K562 (cell line): Measurements from ENCODE around the gene TREX2. TPM values are rescaled to one million over a fixed set of nuclear protein-coding genes. Genes with fewer than 3 reads are reported as not detected.

Experiments
- ATAC-seq: fragments of 200-7000 bp; cut with Tn5 transposase; 3 replicates; pipeline ENCODE4 v1.9.1; 2020; ENCODE audit warnings: moderate library complexity
- BruUV-seq: library from RNA; stranded (reverse); fragments of 400-500 nt; replicated peaks from 2 replicates; lab custom pipeline; 2021; lab: Mats Ljungman, UMichigan
- CTCF ChIA-PET: fragments of 300-600 bp; formaldehyde crosslinking; extraction: SDS; loops from one replicate; lab custom pipeline; 2021; ENCODE audit warnings: low intra/inter-chr PET ratio; lab: Yijun Ruan, JAX
- POLR2A ChIA-PET: fragments of 300-600, 350-650 bp; sonication (Branson Sonifier 250); formaldehyde crosslinking; extraction: SDS; loops from one replicate; lab custom pipeline; 2021; ENCODE audit warnings: antibody characterized with exemption, inconsistent platforms; lab: Yijun Ruan, JAX
- DNase-seq, 4 experiments: peaks; one replicate each; pipeline versions ENCODE4 v3.0.0 to v3.0.0-alpha.2; 2011 to 2018; ENCODE audit warnings: low spot score in 3 of 4, mixed read lengths in 3 of 4; ENCODE audit errors: extremely low read depth in 1 of 4
- FAIRE-seq: peaks from 2 replicates; lab custom pipeline; 2011; peaks lifted over from hg19 to GRCh38; lab: Jason Lieb, UNC
- H2AFZ ChIP-seq: 2 replicates; pipeline ENCODE4 v1.6.0; 2011; ENCODE audit warnings: low read depth, low read length, control low read depth, inconsistent platforms
- H3K27ac ChIP-seq: fragments of 200-600 bp; 3 replicates; pipeline ENCODE4 v1.8.0; 2011; ENCODE audit warnings: low read depth, mild to moderate bottlenecking, control low read depth, inconsistent platforms, low read length, moderate library complexity, mixed read lengths; ENCODE audit errors: extremely low read depth
- H3K27me3 ChIP-seq, 2 experiments: fragments of 300-600 bp in 1 of 2; 2 replicates in 1 of 2; 3 replicates in 1 of 2; pipeline versions ENCODE4 v1.6.0 to v1.8.0; 2011; ENCODE audit warnings: inconsistent platforms in 2 of 2, low read length in 2 of 2, mild to moderate bottlenecking in 1 of 2, mixed read lengths in 1 of 2, moderate library complexity in 1 of 2; ENCODE audit not compliant: control insufficient read depth in 2 of 2, insufficient read depth in 2 of 2
- H3K36me3 ChIP-seq: fragments of 300-600 bp; 3 replicates; pipeline ENCODE4 v1.8.0; 2011; ENCODE audit warnings: mild to moderate bottlenecking, low read length, inconsistent platforms; ENCODE audit not compliant: control insufficient read depth, insufficient read depth
- H3K4me1 ChIP-seq, 2 experiments: fragments of 200-600 bp in 1 of 2; replicated peaks in 1 of 2; 2 replicates in 1 of 2; 3 replicates in 1 of 2; pipeline versions ENCODE4 v1.5.1 to v1.8.0; 2011; ENCODE audit warnings: inconsistent platforms in 2 of 2, low read length in 2 of 2, mild to moderate bottlenecking in 1 of 2, mixed read lengths in 1 of 2, moderate library complexity in 1 of 2; ENCODE audit not compliant: control insufficient read depth in 2 of 2, insufficient read depth in 2 of 2
- H3K4me2 ChIP-seq: 2 replicates; pipeline ENCODE4 v1.6.1; 2011; ENCODE audit warnings: low read length, control low read depth, inconsistent platforms, mixed read lengths; ENCODE audit not compliant: insufficient read depth
- H3K4me3 ChIP-seq: fragments of 200-600 bp; sonication (generic), shearing (Covaris generic); 2 replicates; pipeline ENCODE4 v1.5.1; 2016; ENCODE audit warnings: control low read depth, inconsistent platforms
- H3K79me2 ChIP-seq: fragments of 200-600 bp; 3 replicates; pipeline ENCODE4 v1.8.0; 2011; ENCODE audit warnings: low read length, inconsistent platforms; ENCODE audit not compliant: control insufficient read depth, insufficient read depth
- H3K9ac ChIP-seq, 2 experiments: 2 replicates each; pipeline versions ENCODE4 v1.6.0 to v1.6.1; 2011; ENCODE audit warnings: low read depth in 2 of 2, low read length in 2 of 2, control low read depth in 1 of 2, inconsistent platforms in 1 of 2, mild to moderate bottlenecking in 1 of 2, mixed read lengths in 1 of 2; ENCODE audit not compliant: insufficient read depth in 1 of 2
- H3K9me1 ChIP-seq: one replicate; pipeline ENCODE4 v1.6.0; 2011; ENCODE audit warnings: inconsistent platforms, mild to moderate bottlenecking, low read length, moderate library complexity; ENCODE audit not compliant: control insufficient read depth, insufficient read depth
- H3K9me3 ChIP-seq: replicated peaks from 2 replicates; pipeline ENCODE4 v1.5.1; 2011; ENCODE audit warnings: low read depth, low read length, inconsistent platforms; ENCODE audit not compliant: control insufficient read depth, insufficient read depth
- H4K20me1 ChIP-seq: replicated peaks from 2 replicates; pipeline ENCODE4 v1.6.1; 2011; ENCODE audit warnings: low read length, inconsistent platforms, mixed read lengths; ENCODE audit not compliant: control insufficient read depth, insufficient read depth
- BMI1 ChIP-seq: fragments of 150-350 bp; IDR thresholded peaks from 2 replicates; pipeline ENCODE4 v1.6.1; 2014; ENCODE audit warnings: low read length
- ELF4 ChIP-seq: fragments of 450-650 bp; formaldehyde crosslinking; IDR thresholded peaks from 2 replicates; pipeline ENCODE4 v1.4.0; 2022; ENCODE audit warnings: missing genetic modification characterization
- HDAC1 ChIP-seq, 2 experiments: fragments of 450-650 bp; IDR thresholded peaks; 2 replicates each; pipeline ENCODE4 v1.6.1; 2016 to 2017; ENCODE audit warnings: inconsistent platforms in 1 of 2, mild to moderate bottlenecking in 1 of 2, moderate library complexity in 1 of 2
- ILK ChIP-seq: fragments of 450-650 bp; IDR thresholded peaks from 2 replicates; pipeline ENCODE4 v1.6.1; 2016; ENCODE audit warnings: missing genetic modification characterization, low read depth, mild to moderate bottlenecking, missing compliant biosample characterization, moderate library complexity, borderline replicate concordance
- RB1 ChIP-seq: fragments of 450-650 bp; IDR thresholded peaks from 2 replicates; pipeline ENCODE4 v1.6.1; 2017; ENCODE audit warnings: low read depth, mild to moderate bottlenecking
- SRSF3 ChIP-seq: fragments of 200-400 bp; formaldehyde crosslinking; IDR thresholded peaks from 2 replicates; pipeline ENCODE4 v1.6.1; 2016; ENCODE audit warnings: mild to moderate bottlenecking, low read length, moderate library complexity; ENCODE audit not compliant: insufficient read depth
- TEAD4 ChIP-seq, 2 experiments: sonication (generic) in 1 of 2; formaldehyde crosslinking in 1 of 2; IDR thresholded peaks; 2 replicates each; pipeline versions ENCODE4 v1.6.1 to v1.8.0; 2012 to 2022; ENCODE audit warnings: borderline replicate concordance in 1 of 2, inconsistent platforms in 1 of 2, low read length in 1 of 2, mild to moderate bottlenecking in 1 of 2, missing genetic modification reagents in 1 of 2
- WGBS: fragments of 100-300 bp; shearing (Covaris generic); methylation state at CpG from one replicate; pipeline ENCODE4 v1.1.6; 2016; ENCODE audit warnings: low coverage, mixed read lengths; ENCODE audit not compliant: insufficient coverage; ENCODE audit errors: missing lambda C conversion rate; 5-methylcytosine and 5-hydroxymethylcytosine counted together
- in situ Hi-C: fragments of 300-500 bp; cut with MboI; formaldehyde crosslinking; loops from 4 replicates; pipeline ENCODE4 v1.15.0; 2018; ENCODE audit warnings: inconsistent platforms, mixed read lengths
- intact Hi-C: fragments of 100-400 bp; cut with micrococcal nuclease; formaldehyde crosslinking; loops from 2 replicates; pipeline ENCODE4 v1.14.2; 2022
- polyA plus RNA-seq, 8 experiments: library from polyadenylated mRNA; depleted of rRNA in 4 of 8; stranded (reverse) in 5 of 8; unstranded in 3 of 8; fragments of >200 nt; fragmentation: Nextera tagmentation in 2 of 8; fragmentation: Illumina TruSeq in 1 of 8; extraction: Ambion mirVana in 2 of 8; extraction: Trizol in 1 of 8; gene quantifications; 2 replicates each; pipeline versions ENCODE4 v1.2.1 to v1.2.3, GENCODE V29; 2011 to 2014; ENCODE audit warnings: inconsistent platforms in 1 of 8, missing spikeins in 1 of 8
- total RNA-seq, 7 experiments: library from RNA; depleted of rRNA in 6 of 7; stranded (reverse); fragments of >200 nt in 6 of 7; fragmentation: Illumina TruSeq in 2 of 7; extraction: Trizol in 2 of 7; gene quantifications; 2 replicates each; pipeline versions ENCODE4 v1.2.1 to v1.2.3, GENCODE V29; 2011 to 2021; ENCODE audit warnings: low replicate concordance in 1 of 7
- TF ChIP-seq, protein P1 (sequence below): fragments of 250-450 bp; sonication (Bioruptor Pico); IDR thresholded peaks from 2 replicates; pipeline ENCODE4 v1.9.0; 2021; ENCODE audit warnings: mild to moderate bottlenecking
- TF ChIP-seq, protein P2 (sequence below): fragments of 200-800 bp; sonication (Bioruptor generic); IDR thresholded peaks from 2 replicates; pipeline ENCODE4 v1.6.1; 2016; ENCODE audit warnings: missing genetic modification characterization, missing compliant biosample characterization
- TF ChIP-seq, protein P3 (sequence below): sonication (generic); formaldehyde crosslinking; IDR thresholded peaks from 2 replicates; pipeline ENCODE4 v1.8.1; 2023; ENCODE audit warnings: mild to moderate bottlenecking, missing genetic modification reagents
- TF ChIP-seq, protein P4 (sequence below), 2 experiments: fragments of 450-650 bp; conservative IDR thresholded peaks; 2 replicates each; pipeline ENCODE4 v1.6.1; 2017; ENCODE audit warnings: mild to moderate bottlenecking in 2 of 2, moderate library complexity in 2 of 2

Gene TREX2
- total and polyA plus RNA-seq, 9 of the 15 experiments (the other 6 are each of a cell fraction or from before 2014, with no cell fraction given), result 0.07 to 1.5 (median 0.33) TPM; not detected in 2

DNA sequence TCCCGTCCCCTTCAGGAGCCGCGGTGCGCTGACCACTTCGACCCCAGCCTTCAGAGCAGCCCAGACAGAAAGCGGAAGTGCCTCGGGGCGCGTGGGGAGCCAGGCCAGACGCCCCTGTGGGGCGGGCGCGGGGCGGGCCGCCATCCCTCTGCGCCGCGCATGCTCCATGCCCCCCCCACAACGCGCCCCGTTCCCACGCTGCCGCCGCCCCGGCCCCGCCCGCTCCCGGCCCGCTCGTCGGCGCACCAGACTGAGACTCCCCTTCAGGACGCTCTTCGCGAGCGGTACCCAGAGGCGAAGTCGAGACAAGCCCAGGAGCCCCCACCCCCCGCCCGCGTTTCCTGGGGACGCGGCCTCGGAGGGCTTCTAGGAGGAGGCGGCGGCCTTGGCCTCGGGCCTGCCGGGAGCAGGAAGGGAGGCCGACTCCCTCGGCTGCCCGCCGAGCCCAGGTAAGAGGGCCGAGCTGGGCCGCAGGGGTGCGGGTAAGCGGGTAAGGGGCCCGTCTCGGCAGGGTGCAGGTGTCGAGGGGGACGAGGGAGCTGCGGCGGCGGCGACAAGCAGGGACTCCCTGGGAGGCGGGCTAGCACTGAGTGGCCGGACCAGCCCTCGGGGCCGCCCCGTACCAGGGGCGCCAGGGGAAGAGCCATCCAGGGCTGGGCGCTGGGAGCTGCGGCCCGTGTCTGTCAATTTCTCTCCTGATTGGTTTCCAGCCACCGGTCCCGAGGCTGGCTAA is 34.4 kb downstream of the TREX2 start, which contains the start of gene ZFP92:
Gene ZFP92 (plus strand): TSS at position 218 of the 733 bp plus-strand sequence. CDS start 6,851 bp downstream, outside the sequence.
- no peaks in the 10 kb centered on the region for H3K27me3 ChIP-seq
- peak within 1 kb of the TSS; percentile 61 to 91; a peak in 3 of 4 replicates for H3K9ac ChIP-seq
- H3K27ac ChIP-seq, result peak within 1 kb of the TSS; percentile 69; the same call in 2 of the 3 replicates
- DNase-seq, result peak; percentile 71 to 93 (median 90)
- intact Hi-C loops, result no loop called here
- H3K4me1 ChIP-seq, result peaks cover 17 to 64% of the 10 kb centered on the region in 2 experiments
- in situ Hi-C loops, result no loop called here
- FAIRE-seq, result no peak
- BruUV-seq, result no TSS peak
- ATAC-seq, result peak; percentile 91
- H3K9me1 ChIP-seq, result no peaks in the 10 kb centered on the region
- no peaks in the 10 kb centered on the region for H3K36me3 ChIP-seq
- H2AFZ ChIP-seq, result peak within 1 kb of the TSS; percentile 93
- ChIA-PET CTCF (no interaction called here), POLR2A (no interaction called here)
- H3K9me3 ChIP-seq, result no peaks in the 10 kb centered on the region
- H3K79me2 ChIP-seq, result peaks cover 11% of the 10 kb centered on the region
- H4K20me1 ChIP-seq, result no peaks in the 10 kb centered on the region
- peak within 1 kb of the TSS; percentile 78 for H3K4me2 ChIP-seq
- peak within 1 kb of the TSS; percentile 61 for H3K4me3 ChIP-seq
- WGBS, result 4% methylated on average over 14 of the region's 75 CpGs
- TF ChIP-seq ILK (tag), result no peak
- no peak for TF ChIP-seq TEAD4 (IDR thresholded peaks at IDR 0.05; ENCODE audit: low read length)
- no peak for TF ChIP-seq TEAD4 (CRISPR knock-in tag; IDR thresholded peaks at IDR 0.05; ENCODE audit: borderline replicate concordance)
- TF ChIP-seq, protein P1, sequence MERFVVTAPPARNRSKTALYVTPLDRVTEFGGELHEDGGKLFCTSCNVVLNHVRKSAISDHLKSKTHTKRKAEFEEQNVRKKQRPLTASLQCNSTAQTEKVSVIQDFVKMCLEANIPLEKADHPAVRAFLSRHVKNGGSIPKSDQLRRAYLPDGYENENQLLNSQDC, result no peak
- no peak for TF ChIP-seq SRSF3
- peak in 1 of 2 experiments; percentile 13; a peak in 1 of 4 replicates for TF ChIP-seq HDAC1 (IDR thresholded peaks at IDR 0.05)
- TF ChIP-seq, protein P2, sequence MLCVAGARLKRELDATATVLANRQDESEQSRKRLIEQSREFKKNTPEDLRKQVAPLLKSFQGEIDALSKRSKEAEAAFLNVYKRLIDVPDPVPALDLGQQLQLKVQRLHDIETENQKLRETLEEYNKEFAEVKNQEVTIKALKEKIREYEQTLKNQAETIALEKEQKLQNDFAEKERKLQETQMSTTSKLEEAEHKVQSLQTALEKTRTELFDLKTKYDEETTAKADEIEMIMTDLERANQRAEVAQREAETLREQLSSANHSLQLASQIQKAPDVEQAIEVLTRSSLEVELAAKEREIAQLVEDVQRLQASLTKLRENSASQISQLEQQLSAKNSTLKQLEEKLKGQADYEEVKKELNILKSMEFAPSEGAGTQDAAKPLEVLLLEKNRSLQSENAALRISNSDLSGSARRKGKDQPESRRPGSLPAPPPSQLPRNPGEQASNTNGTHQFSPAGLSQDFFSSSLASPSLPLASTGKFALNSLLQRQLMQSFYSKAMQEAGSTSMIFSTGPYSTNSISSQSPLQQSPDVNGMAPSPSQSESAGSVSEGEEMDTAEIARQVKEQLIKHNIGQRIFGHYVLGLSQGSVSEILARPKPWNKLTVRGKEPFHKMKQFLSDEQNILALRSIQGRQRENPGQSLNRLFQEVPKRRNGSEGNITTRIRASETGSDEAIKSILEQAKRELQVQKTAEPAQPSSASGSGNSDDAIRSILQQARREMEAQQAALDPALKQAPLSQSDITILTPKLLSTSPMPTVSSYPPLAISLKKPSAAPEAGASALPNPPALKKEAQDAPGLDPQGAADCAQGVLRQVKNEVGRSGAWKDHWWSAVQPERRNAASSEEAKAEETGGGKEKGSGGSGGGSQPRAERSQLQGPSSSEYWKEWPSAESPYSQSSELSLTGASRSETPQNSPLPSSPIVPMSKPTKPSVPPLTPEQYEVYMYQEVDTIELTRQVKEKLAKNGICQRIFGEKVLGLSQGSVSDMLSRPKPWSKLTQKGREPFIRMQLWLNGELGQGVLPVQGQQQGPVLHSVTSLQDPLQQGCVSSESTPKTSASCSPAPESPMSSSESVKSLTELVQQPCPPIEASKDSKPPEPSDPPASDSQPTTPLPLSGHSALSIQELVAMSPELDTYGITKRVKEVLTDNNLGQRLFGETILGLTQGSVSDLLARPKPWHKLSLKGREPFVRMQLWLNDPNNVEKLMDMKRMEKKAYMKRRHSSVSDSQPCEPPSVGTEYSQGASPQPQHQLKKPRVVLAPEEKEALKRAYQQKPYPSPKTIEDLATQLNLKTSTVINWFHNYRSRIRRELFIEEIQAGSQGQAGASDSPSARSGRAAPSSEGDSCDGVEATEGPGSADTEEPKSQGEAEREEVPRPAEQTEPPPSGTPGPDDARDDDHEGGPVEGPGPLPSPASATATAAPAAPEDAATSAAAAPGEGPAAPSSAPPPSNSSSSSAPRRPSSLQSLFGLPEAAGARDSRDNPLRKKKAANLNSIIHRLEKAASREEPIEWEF (CRISPR knock-in tag), result no peak
- TF ChIP-seq, protein P3, sequence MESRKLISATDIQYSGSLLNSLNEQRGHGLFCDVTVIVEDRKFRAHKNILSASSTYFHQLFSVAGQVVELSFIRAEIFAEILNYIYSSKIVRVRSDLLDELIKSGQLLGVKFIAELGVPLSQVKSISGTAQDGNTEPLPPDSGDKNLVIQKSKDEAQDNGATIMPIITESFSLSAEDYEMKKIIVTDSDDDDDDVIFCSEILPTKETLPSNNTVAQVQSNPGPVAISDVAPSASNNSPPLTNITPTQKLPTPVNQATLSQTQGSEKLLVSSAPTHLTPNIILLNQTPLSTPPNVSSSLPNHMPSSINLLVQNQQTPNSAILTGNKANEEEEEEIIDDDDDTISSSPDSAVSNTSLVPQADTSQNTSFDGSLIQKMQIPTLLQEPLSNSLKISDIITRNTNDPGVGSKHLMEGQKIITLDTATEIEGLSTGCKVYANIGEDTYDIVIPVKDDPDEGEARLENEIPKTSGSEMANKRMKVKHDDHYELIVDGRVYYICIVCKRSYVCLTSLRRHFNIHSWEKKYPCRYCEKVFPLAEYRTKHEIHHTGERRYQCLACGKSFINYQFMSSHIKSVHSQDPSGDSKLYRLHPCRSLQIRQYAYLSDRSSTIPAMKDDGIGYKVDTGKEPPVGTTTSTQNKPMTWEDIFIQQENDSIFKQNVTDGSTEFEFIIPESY (CRISPR knock-in tag), result no peak
- TF ChIP-seq BMI1, result no peak
- TF ChIP-seq, protein P4, sequence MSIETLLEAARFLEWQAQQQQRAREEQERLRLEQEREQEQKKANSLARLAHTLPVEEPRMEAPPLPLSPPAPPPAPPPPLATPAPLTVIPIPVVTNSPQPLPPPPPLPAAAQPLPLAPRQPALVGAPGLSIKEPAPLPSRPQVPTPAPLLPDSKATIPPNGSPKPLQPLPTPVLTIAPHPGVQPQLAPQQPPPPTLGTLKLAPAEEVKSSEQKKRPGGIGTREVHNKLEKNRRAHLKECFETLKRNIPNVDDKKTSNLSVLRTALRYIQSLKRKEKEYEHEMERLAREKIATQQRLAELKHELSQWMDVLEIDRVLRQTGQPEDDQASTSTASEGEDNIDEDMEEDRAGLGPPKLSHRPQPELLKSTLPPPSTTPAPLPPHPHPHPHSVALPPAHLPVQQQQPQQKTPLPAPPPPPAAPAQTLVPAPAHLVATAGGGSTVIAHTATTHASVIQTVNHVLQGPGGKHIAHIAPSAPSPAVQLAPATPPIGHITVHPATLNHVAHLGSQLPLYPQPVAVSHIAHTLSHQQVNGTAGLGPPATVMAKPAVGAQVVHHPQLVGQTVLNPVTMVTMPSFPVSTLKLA (conservative IDR thresholded peaks at IDR 0.05), result peak in 1 of 2 experiments; percentile 39; a peak in 1 of 4 replicates
- no peak for TF ChIP-seq ELF4 (CRISPR knock-in tag)
- 0 out of 2 replicates have a peak, but pooled peaks have one; percentile 13 for TF ChIP-seq RB1
